ENCODE data around the gene LIN9. TPM values are rescaled to one million over a fixed set of nuclear protein-coding genes. Genes with fewer than 3 reads are reported as not detected.
"Not testable (repeated sequence)": the region's sequence is repeated elsewhere in the genome, so short reads cannot be mapped to it uniquely, and the experiment has no call there.

Gene LIN9
- total and polyA plus RNA-seq, 2 donors (not counting 3 experiments of a cell fraction or from before 2014, with no cell fraction given) = 2.5 to 7.6 TPM

GRCh38 chr1:226274138-226274537, 34.8 kb downstream of the LIN9 start:
- TF ChIP-seq POLR2AphosphoS5 (IDR thresholded peaks at IDR 0.05; ENCODE audit: insufficient read depth, low read depth, low read length) = no peak
- TF ChIP-seq FOS (IDR thresholded peaks at IDR 0.05; ENCODE audit: borderline replicate concordance, insufficient read depth, low read length) = no peak
- TF ChIP-seq, protein P1, sequence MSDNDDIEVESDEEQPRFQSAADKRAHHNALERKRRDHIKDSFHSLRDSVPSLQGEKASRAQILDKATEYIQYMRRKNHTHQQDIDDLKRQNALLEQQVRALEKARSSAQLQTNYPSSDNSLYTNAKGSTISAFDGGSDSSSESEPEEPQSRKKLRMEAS (IDR thresholded peaks at IDR 0.05; ENCODE audit: insufficient read depth, insufficient read length) = no peak
- TF ChIP-seq POLR2A (IDR thresholded peaks at IDR 0.05; ENCODE audit: low read depth, low read length) = no peak
- no peak for TF ChIP-seq GATA2 (IDR thresholded peaks at IDR 0.05; ENCODE audit: insufficient read depth, insufficient read length, low read depth, low read length)
- no peak for TF ChIP-seq CTCF (IDR thresholded peaks at IDR 0.05; ENCODE audit: extremely low read depth in 1 of 2, insufficient read depth in 1 of 2, low read depth in 1 of 2, low read length in 2 of 2)
- no peak for TF ChIP-seq JUN (IDR thresholded peaks at IDR 0.05; ENCODE audit: borderline replicate concordance, insufficient read depth, insufficient read length, low read depth)
- no peak for TF ChIP-seq MYC (IDR thresholded peaks at IDR 0.05; ENCODE audit: low read depth, low read length)
- TF ChIP-seq EZH2 (IDR thresholded peaks at IDR 0.05; ENCODE audit: borderline replicate concordance, low read depth, low read length, severe bottlenecking) = no peak
- dilution Hi-C loops (cut with MboI; ENCODE audit: extremely low pct_ligation_motif_present, low sequenced_read_pairs) (no loop called here), intact Hi-C loops (cut with micrococcal nuclease) (no loop called here)
- H3K9ac ChIP-seq (replicated peaks; ENCODE audit: extremely low read depth, insufficient read depth, low read length) = no peak overlapping the region
- H2AFZ ChIP-seq (ENCODE audit: low read depth, low read length) = no peak overlapping the region
- no peaks in the 10 kb centered on the region for H3K9me3 ChIP-seq (replicated peaks; ENCODE audit: control insufficient read depth, insufficient read depth, low read length)
- no peaks in the 10 kb centered on the region for H4K20me1 ChIP-seq (replicated peaks; ENCODE audit: control insufficient read depth, extremely low read depth, insufficient read depth, low read length)
- DNase-seq (ENCODE audit: low read depth, low spot score) (peak; percentile 21), FAIRE-seq (no peak)
- no TSS peak for BruUV-seq (replicated peaks)
- H3K9me1 ChIP-seq (replicated peaks; ENCODE audit: control insufficient read depth, extremely low read depth, insufficient read depth, low read length) = no peaks in the 10 kb centered on the region
- no peaks in the 10 kb centered on the region for H3K4me1 ChIP-seq (ENCODE audit: control insufficient read depth, extremely low read depth, insufficient read depth, low read length)
- H3K79me2 ChIP-seq (ENCODE audit: control insufficient read depth, insufficient read depth, low read length) = no peaks in the 10 kb centered on the region
- ChIA-PET CTCF (interaction anchor here (0.9 to 1.4 kb wide), 2 partner anchors 10 to 59 kb away, joined by 3 to 4 read pairs; no protein-coding TSS in a partner anchor), POLR2A (no interaction called here)
- no peaks in the 10 kb centered on the region for H3K27me3 ChIP-seq (ENCODE audit: control insufficient read depth in 2 of 2, insufficient read depth in 2 of 2, low read length in 2 of 2)
- no peak overlapping the region for H3K4me3 ChIP-seq (replicated peaks in 1 of 3; ENCODE audit: insufficient read depth in 1 of 3, low read depth in 1 of 3, low read length in 3 of 3)
- H3K27ac ChIP-seq (ENCODE audit: insufficient read depth, low read depth, low read length) = no peak overlapping the region
- H3K4me2 ChIP-seq (ENCODE audit: insufficient read depth, low read length) = no peak overlapping the region
- H3K36me3 ChIP-seq (ENCODE audit: control insufficient read depth in 2 of 2, extremely low read depth in 1 of 2, insufficient read depth in 2 of 2, low read length in 2 of 2) = no peaks in the 10 kb centered on the region

GRCh38 chr1:226272233-226272902, 36.6 kb downstream of the LIN9 start:
- CTCF ChIA-PET = interaction anchor here (0.6 kb wide), 1 partner anchor 17 kb away, joined by 3 read pairs; no protein-coding TSS in a partner anchor

More at GRCh38 chr1:226272233-226272902, 36.6 kb downstream of the LIN9 start:
- H3K79me2 ChIP-seq (ENCODE audit: control insufficient read depth, insufficient read depth, low read length); dilution Hi-C loops (cut with MboI; ENCODE audit: extremely low pct_ligation_motif_present, low sequenced_read_pairs); H3K4me3 ChIP-seq (replicated peaks in 1 of 3; ENCODE audit: insufficient read depth in 1 of 3, low read depth in 1 of 3, low read length in 3 of 3); H3K9me1 ChIP-seq (replicated peaks; ENCODE audit: control insufficient read depth, extremely low read depth, insufficient read depth, low read length); H3K27me3 ChIP-seq (ENCODE audit: control insufficient read depth in 2 of 2, insufficient read depth in 2 of 2, low read length in 2 of 2); H3K9ac ChIP-seq (replicated peaks; ENCODE audit: extremely low read depth, insufficient read depth, low read length); DNase-seq (ENCODE audit: low read depth, low spot score); H3K36me3 ChIP-seq (ENCODE audit: control insufficient read depth in 2 of 2, extremely low read depth in 1 of 2, insufficient read depth in 2 of 2, low read length in 2 of 2); intact Hi-C loops (cut with micrococcal nuclease); H3K4me2 ChIP-seq (ENCODE audit: insufficient read depth, low read length); H4K20me1 ChIP-seq (replicated peaks; ENCODE audit: control insufficient read depth, extremely low read depth, insufficient read depth, low read length); H3K27ac ChIP-seq (ENCODE audit: insufficient read depth, low read depth, low read length); H2AFZ ChIP-seq (ENCODE audit: low read depth, low read length); H3K4me1 ChIP-seq (ENCODE audit: control insufficient read depth, extremely low read depth, insufficient read depth, low read length); H3K9me3 ChIP-seq (replicated peaks; ENCODE audit: control insufficient read depth, insufficient read depth, low read length); FAIRE-seq; BruUV-seq (replicated peaks); POLR2A ChIA-PET: not testable (repeated sequence)

Data from endothelial cell of umbilical vein (primary cell).